Adipocyte (in vitro differentiated cells): ENCODE results near the gene TNS1.

Source experiments
- DNase-seq: peaks from one replicate; pipeline ENCODE4 v3.0.0-alpha.2; 2015; ENCODE audit warnings: low read depth
- H3K27me3 ChIP-seq: replicated peaks from 2 replicates; pipeline ENCODE4 v1.7.0; 2013; ENCODE audit warnings: mild to moderate bottlenecking, low read length, moderate library complexity; ENCODE audit not compliant: control insufficient read depth, insufficient read depth
- H3K36me3 ChIP-seq: 2 replicates; pipeline ENCODE4 v1.7.0; 2013; ENCODE audit warnings: low read length, mild to moderate bottlenecking, moderate library complexity; ENCODE audit not compliant: control insufficient read depth, insufficient read depth, severe bottlenecking
- H3K4me1 ChIP-seq: 2 replicates; pipeline ENCODE4 v1.7.0; 2013; ENCODE audit warnings: mild to moderate bottlenecking, low read length, moderate library complexity; ENCODE audit not compliant: control insufficient read depth, insufficient read depth
- H3K4me3 ChIP-seq: 2 replicates; pipeline ENCODE4 v1.7.0; 2013; ENCODE audit warnings: mild to moderate bottlenecking, low read length, moderate library complexity
- H3K9ac ChIP-seq: 2 replicates; pipeline ENCODE4 v1.7.0; 2013; ENCODE audit warnings: mild to moderate bottlenecking, low read length, moderate library complexity
- H3K9me3 ChIP-seq: 2 replicates; pipeline ENCODE4 v1.7.0; 2013; ENCODE audit warnings: mild to moderate bottlenecking, low read length, moderate library complexity; ENCODE audit not compliant: control insufficient read depth

The TNS1 gene

GRCh38 chr2:217831306-217831705 lies 171.5 kb downstream of the TNS1 start:
- DNase-seq = no peak
- H3K4me3 ChIP-seq = no peak overlapping the region
- peaks cover 43% of the 10 kb centered on the region for H3K4me1 ChIP-seq
- no peaks in the 10 kb centered on the region for H3K9me3 ChIP-seq
- peaks cover 81% of the 10 kb centered on the region for H3K36me3 ChIP-seq
- H3K9ac ChIP-seq = no peak overlapping the region
- no peaks in the 10 kb centered on the region for H3K27me3 ChIP-seq

DNA sequence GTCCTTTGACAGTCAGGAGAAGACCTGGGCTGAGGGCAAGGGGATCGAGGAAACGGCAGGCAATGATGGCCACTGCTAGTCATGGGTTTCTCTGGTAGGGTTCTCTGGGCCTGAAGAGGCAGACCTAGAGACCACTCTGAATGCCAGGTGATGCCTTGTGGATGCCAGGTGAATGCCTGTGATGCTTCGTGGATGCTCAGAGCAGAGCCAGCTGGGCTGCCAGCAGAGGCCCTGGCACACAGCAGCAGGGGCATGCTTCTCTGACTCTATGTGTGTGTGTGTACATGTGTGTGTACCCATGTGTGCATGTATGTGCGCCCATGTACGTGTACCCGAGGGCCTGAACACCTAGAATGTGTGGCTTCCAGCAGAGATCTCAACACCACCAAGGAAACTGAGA lies 172.0 kb downstream of the TNS1 start:
- no peak for DNase-seq
- H3K36me3 ChIP-seq = peaks cover 77% of the 10 kb centered on the region
- no peaks in the 10 kb centered on the region for H3K9me3 ChIP-seq
- no peaks in the 10 kb centered on the region for H3K27me3 ChIP-seq
- peaks cover 41% of the 10 kb centered on the region for H3K4me1 ChIP-seq
- no peak overlapping the region for H3K9ac ChIP-seq
- no peak overlapping the region for H3K4me3 ChIP-seq

GRCh38 chr2:217830061-217830460 lies 172.7 kb downstream of the TNS1 start:
- Histone ChIP-seq H3K9me3 (no peaks in the 10 kb centered on the region), H3K4me1 (peaks cover 37% of the 10 kb centered on the region), H3K4me3 (no peak overlapping the region), H3K27me3 (no peaks in the 10 kb centered on the region), H3K36me3 (peaks cover 76% of the 10 kb centered on the region), H3K9ac (no peak overlapping the region)
- no peak for DNase-seq

DNA sequence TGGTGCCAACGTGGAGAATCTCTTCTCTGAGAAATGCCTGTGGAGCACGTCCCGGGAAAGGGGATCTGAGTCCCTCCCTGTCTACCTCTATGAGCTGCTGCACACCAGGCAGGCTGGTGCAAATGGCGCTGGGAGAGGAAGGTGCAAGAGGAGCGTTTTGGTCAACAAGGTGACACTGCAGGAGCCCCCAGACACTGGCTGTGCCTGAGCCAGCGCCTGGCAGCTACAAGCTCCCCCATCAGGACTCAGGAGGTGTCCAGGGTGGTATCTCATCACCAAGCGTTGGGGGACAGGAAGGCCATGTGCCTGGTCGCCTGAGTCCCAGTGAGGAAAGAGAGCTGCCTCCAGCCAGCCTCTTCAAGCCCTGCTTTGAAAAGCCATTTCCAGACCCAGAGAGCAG lies 173.4 kb downstream of the TNS1 start:
- Histone ChIP-seq H3K9ac (no peak overlapping the region), H3K9me3 (no peaks in the 10 kb centered on the region), H3K27me3 (no peaks in the 10 kb centered on the region), H3K4me1 (peaks cover 30% of the 10 kb centered on the region), H3K36me3 (peaks cover 76% of the 10 kb centered on the region), H3K4me3 (no peak overlapping the region)
- DNase-seq = no peak

DNA sequence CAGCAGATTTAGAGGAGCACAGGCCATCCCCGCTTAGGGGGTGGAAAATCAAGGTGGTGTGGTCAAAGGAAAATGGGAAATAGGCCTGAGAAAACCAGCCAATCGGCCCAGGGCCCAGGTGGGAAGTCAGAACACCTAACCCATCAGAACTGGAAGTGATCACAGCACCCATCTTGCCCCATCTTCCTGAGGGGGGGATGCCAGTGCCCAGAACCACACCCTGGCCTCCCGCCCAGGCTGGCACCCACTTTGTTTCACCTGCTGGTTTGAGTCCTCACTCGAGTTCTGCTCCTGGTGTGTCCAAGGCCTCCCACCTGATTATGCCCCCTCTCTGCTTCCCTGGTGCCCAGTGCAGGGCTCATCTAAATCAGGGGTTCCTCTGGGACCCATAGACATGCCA lies 174.5 kb downstream of the TNS1 start:
- Histone ChIP-seq H3K27me3 (no peaks in the 10 kb centered on the region), H3K4me1 (peaks cover 27% of the 10 kb centered on the region), H3K36me3 (peaks cover 75% of the 10 kb centered on the region), H3K4me3 (no peak overlapping the region), H3K9ac (peak overlapping the region; percentile 35), H3K9me3 (no peaks in the 10 kb centered on the region)
- DNase-seq = no peak

DNA sequence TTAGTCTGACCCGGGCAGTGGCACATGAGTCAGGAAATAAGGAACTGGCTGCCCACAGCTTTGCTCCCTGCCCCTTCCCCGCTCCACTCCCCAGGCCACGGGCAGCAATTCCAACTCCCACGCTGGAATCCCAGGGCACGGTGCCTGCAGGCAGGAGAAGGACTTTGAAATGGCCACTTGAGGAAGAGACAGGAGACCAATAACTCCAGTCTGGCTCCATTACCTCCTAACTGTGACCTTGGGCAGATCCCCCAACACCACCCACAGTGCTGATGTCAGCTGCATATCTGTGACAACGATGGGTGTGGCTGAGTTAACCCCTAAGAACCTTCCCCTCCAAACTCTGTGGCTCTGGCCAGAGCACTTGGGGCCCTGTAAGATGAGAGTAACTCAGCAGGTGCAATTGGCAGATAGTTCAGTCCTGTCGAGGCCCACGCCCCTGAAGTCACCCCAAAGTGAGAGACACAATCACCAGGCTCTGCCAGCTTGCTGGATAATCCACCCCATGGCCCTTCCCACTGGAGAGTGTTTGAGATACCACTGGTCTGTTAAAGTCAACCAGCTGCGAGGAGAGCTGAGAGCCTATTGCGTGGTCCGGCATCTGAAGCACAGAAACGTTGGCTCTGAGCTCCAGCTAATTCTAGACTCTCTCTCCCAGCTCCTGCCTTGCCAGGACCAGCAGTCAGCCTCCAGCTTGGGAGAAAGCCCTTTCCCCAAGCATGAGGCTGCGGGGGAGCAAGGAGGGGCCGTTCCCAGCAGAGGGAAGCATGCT lies 175.2 kb downstream of the TNS1 start:
- DNase-seq = peak; percentile 22
- Histone ChIP-seq H3K4me3 (no peak overlapping the region), H3K9me3 (no peaks in the 10 kb centered on the region)

GRCh38 chr2:217826991-217827390 lies 175.8 kb downstream of the TNS1 start:
- peak overlapping the region; percentile 35 for H3K9ac ChIP-seq
- peaks cover 32% of the 10 kb centered on the region for H3K4me1 ChIP-seq
- no peak overlapping the region for H3K4me3 ChIP-seq
- H3K27me3 ChIP-seq = no peaks in the 10 kb centered on the region
- no peaks in the 10 kb centered on the region for H3K9me3 ChIP-seq
- peaks cover 73% of the 10 kb centered on the region for H3K36me3 ChIP-seq
- DNase-seq = no peak

More for the DNA sequence above, 175.2 kb downstream of the TNS1 start:
- peaks cover 75% of the 10 kb centered on the region for H3K36me3 ChIP-seq
- H3K27me3 ChIP-seq = no peaks in the 10 kb centered on the region
- peak overlapping the region; percentile 35 for H3K9ac ChIP-seq
- H3K4me1 ChIP-seq = peaks cover 27% of the 10 kb centered on the region

DNA sequence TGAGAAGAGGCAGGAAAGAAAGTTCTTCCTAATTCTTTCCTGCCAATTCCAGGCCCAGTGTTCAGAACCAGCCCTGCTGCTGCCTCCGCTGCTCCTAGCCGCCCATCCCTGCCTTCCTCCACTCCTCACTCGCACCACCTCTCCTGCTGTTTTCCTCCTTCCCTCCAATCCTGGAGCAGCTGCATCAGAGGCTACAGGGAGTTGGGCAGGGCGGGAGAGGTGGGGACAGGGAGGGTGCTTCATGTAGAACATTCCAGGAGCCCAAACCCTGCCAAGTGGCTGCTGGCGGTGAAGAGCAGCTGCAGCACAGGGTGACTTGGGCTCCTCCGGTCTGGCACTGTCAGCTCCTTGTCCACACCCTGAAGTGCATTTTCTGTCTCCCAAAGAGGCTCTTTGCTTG lies 176.3 kb downstream of the TNS1 start:
- DNase-seq = peak; percentile 30
- Histone ChIP-seq H3K27me3 (no peaks in the 10 kb centered on the region), H3K4me3 (no peak overlapping the region)

GRCh38 chr2:217825469-217826235 lies 177.1 kb downstream of the TNS1 start:
- Histone ChIP-seq H3K4me1 (peaks cover 32% of the 10 kb centered on the region), H3K27me3 (no peaks in the 10 kb centered on the region), H3K9ac (no peak overlapping the region), H3K9me3 (no peaks in the 10 kb centered on the region), H3K36me3 (peaks cover 73% of the 10 kb centered on the region), H3K4me3 (no peak overlapping the region)
- no peak for DNase-seq

More for the DNA sequence above, 176.3 kb downstream of the TNS1 start:
- peaks cover 73% of the 10 kb centered on the region for H3K36me3 ChIP-seq
- H3K9me3 ChIP-seq = no peaks in the 10 kb centered on the region
- no peak overlapping the region for H3K9ac ChIP-seq
- H3K4me1 ChIP-seq = peaks cover 32% of the 10 kb centered on the region

DNA sequence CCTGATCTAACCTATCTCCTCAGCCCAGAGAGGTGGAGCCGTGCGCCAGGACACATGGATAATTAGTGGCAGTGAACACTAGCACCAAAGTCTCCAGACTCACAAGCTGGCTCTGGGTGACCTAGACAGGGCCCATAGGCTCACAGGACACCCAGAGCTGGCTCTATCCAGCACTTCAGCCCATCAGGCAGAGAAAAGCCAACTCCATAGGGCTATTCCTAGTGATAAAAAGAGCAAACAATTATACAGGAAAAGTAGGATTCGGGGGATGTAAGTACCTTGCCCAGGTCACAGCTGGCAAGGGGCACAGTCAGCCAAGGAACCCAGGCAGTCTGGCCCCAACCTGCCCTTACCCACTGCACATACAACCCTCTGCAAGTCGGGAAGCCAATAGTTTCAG lies 178.6 kb downstream of the TNS1 start:
- no peak for DNase-seq
- H3K9me3 ChIP-seq = no peaks in the 10 kb centered on the region
- no peaks in the 10 kb centered on the region for H3K27me3 ChIP-seq
- H3K4me3 ChIP-seq = no peak overlapping the region
- H3K36me3 ChIP-seq = peaks cover 68% of the 10 kb centered on the region
- no peak overlapping the region for H3K9ac ChIP-seq
- H3K4me1 ChIP-seq = peaks cover 32% of the 10 kb centered on the region

DNA sequence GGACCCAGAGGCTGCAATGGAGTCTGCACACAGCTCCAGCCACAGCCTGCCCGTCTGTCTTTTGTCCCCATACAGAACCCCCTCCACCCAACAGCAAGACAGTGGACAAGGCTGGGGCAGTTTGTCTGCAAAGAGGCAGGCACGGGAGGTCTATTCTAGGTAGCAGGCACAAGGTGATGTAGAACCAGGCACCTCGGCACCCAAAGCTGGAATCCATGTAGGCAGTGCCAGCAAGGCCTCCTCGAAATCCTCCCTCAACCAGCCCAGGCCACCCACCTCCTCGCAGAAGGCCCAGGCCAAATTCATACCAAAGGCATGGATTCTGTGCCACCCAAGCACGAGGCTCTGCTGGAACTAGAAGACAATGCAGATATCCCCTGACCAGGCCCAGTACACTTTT lies 179.2 kb downstream of the TNS1 start:
- Histone ChIP-seq H3K9me3 (no peaks in the 10 kb centered on the region), H3K36me3 (peaks cover 69% of the 10 kb centered on the region), H3K4me3 (no peak overlapping the region), H3K9ac (no peak overlapping the region), H3K27me3 (no peaks in the 10 kb centered on the region), H3K4me1 (peaks cover 30% of the 10 kb centered on the region)
- no peak for DNase-seq
